ENCODE measurements around the gene IQCC. TPM values are rescaled to one million over a fixed set of nuclear protein-coding genes. Genes with fewer than 3 reads are reported as not detected.

The IQCC gene
- total and polyA plus RNA-seq, 2 donors, result 2.8 to 3.0 TPM

- Histone ChIP-seq H3K4me3 (ENCODE audit: low read length in 2 of 2) (no peak overlapping the region), H3K36me3 (ENCODE audit: control insufficient read depth in 2 of 2, insufficient read depth in 2 of 2, low read length in 1 of 2) (peaks cover 41 to 48% of the 10 kb centered on the region in 2 donors), H3K4me1 (ENCODE audit: control insufficient read depth in 2 of 2, insufficient read depth in 2 of 2, low read length in 2 of 2) (no peaks in the 10 kb centered on the region), H3K9me3 (ENCODE audit: control insufficient read depth in 2 of 2, insufficient read depth in 1 of 2, low read length in 1 of 2) (no peaks in the 10 kb centered on the region), H3K27me3 (ENCODE audit: control insufficient read depth in 2 of 2, insufficient read depth in 1 of 2, low read length in 1 of 2) (no peaks in the 10 kb centered on the region), H3K27ac (ENCODE audit: low read depth in 1 of 2, low read length in 1 of 2) (no peak overlapping the region)
- 96% methylated on average over 8 of the region's 8 CpGs for WGBS
- no peak for DNase-seq (ENCODE audit: low read depth in 6 of 9, low spot score in 9 of 9)
Observed at GRCh38 chr1:32232558-32233304, 27.3 kb downstream of the IQCC start.

GRCh38 chr1:32234792-32235191 lies 29.3 kb downstream of the IQCC start:
- WGBS, result 97% methylated on average over 7 of the region's 7 CpGs
- Histone ChIP-seq H3K4me3 (ENCODE audit: low read length in 2 of 2) (no peak overlapping the region), H3K4me1 (ENCODE audit: control insufficient read depth in 2 of 2, insufficient read depth in 2 of 2, low read length in 2 of 2) (peaks cover 0 to 9% of the 10 kb centered on the region in 2 donors), H3K36me3 (ENCODE audit: control insufficient read depth in 2 of 2, insufficient read depth in 2 of 2, low read length in 1 of 2) (peaks cover 28 to 30% of the 10 kb centered on the region in 2 donors), H3K27me3 (ENCODE audit: control insufficient read depth in 2 of 2, insufficient read depth in 1 of 2, low read length in 1 of 2) (peaks cover 0 to 2% of the 10 kb centered on the region in 2 donors), H3K9me3 (ENCODE audit: control insufficient read depth in 2 of 2, insufficient read depth in 1 of 2, low read length in 1 of 2) (no peaks in the 10 kb centered on the region), H3K27ac (ENCODE audit: low read depth in 1 of 2, low read length in 1 of 2) (no peak overlapping the region)
- no peak for DNase-seq (ENCODE audit: low read depth in 6 of 9, low spot score in 9 of 9)

- no peak overlapping the region for H3K4me3 ChIP-seq (ENCODE audit: low read length in 2 of 2)
Observed at GRCh38 chr1:32239337-32239736, 33.9 kb downstream of the IQCC start.

GRCh38 chr1:32239790-32240139 lies 34.3 kb downstream of the IQCC start:
- Histone ChIP-seq H3K4me1 (ENCODE audit: control insufficient read depth in 2 of 2, insufficient read depth in 2 of 2, low read length in 2 of 2) (peaks cover 4 to 36% of the 10 kb centered on the region in 2 donors), H3K9me3 (ENCODE audit: control insufficient read depth in 2 of 2, insufficient read depth in 1 of 2, low read length in 1 of 2) (no peaks in the 10 kb centered on the region), H3K27ac (ENCODE audit: low read depth in 1 of 2, low read length in 1 of 2) (no peak overlapping the region), H3K36me3 (ENCODE audit: control insufficient read depth in 2 of 2, insufficient read depth in 2 of 2, low read length in 1 of 2) (no peaks in the 10 kb centered on the region), H3K27me3 (ENCODE audit: control insufficient read depth in 2 of 2, insufficient read depth in 1 of 2, low read length in 1 of 2) (peaks cover 0 to 12% of the 10 kb centered on the region in 2 donors), H3K4me3 (ENCODE audit: low read length in 2 of 2) (peak overlapping the region; percentile 63 to 66)
- no peak for DNase-seq (ENCODE audit: low read depth in 6 of 9, low spot score in 9 of 9)
- WGBS, result 97% methylated on average over 20 of the region's 20 CpGs

More at GRCh38 chr1:32239337-32239736, 33.9 kb downstream of the IQCC start:
- Histone ChIP-seq H3K4me1 (ENCODE audit: control insufficient read depth in 2 of 2, insufficient read depth in 2 of 2, low read length in 2 of 2) (peaks cover 4 to 36% of the 10 kb centered on the region in 2 donors), H3K27ac (ENCODE audit: low read depth in 1 of 2, low read length in 1 of 2) (no peak overlapping the region), H3K36me3 (ENCODE audit: control insufficient read depth in 2 of 2, insufficient read depth in 2 of 2, low read length in 1 of 2) (peaks cover 0 to 2% of the 10 kb centered on the region in 2 donors), H3K27me3 (ENCODE audit: control insufficient read depth in 2 of 2, insufficient read depth in 1 of 2, low read length in 1 of 2) (peaks cover 0 to 12% of the 10 kb centered on the region in 2 donors), H3K9me3 (ENCODE audit: control insufficient read depth in 2 of 2, insufficient read depth in 1 of 2, low read length in 1 of 2) (no peaks in the 10 kb centered on the region)
- DNase-seq (ENCODE audit: low read depth in 6 of 9, low spot score in 9 of 9), result no peak
- 65% methylated on average over 4 of the region's 4 CpGs for WGBS

- H3K4me3 ChIP-seq (ENCODE audit: low read length in 2 of 2), result peak overlapping the region; percentile 63 to 66
- H3K36me3 ChIP-seq (ENCODE audit: control insufficient read depth in 2 of 2, insufficient read depth in 2 of 2, low read length in 1 of 2), result no peaks in the 10 kb centered on the region
- 8% methylated on average over 62 of the region's 62 CpGs for WGBS
- peaks cover 0 to 12% of the 10 kb centered on the region in 2 donors for H3K27me3 ChIP-seq (ENCODE audit: control insufficient read depth in 2 of 2, insufficient read depth in 1 of 2, low read length in 1 of 2)
- peak overlapping the region; percentile 23 to 25 for H3K27ac ChIP-seq (ENCODE audit: low read depth in 1 of 2, low read length in 1 of 2)
- peaks cover 4 to 36% of the 10 kb centered on the region in 2 donors for H3K4me1 ChIP-seq (ENCODE audit: control insufficient read depth in 2 of 2, insufficient read depth in 2 of 2, low read length in 2 of 2)
- DNase-seq (ENCODE audit: low read depth in 6 of 9, low spot score in 9 of 9), result peak in 2 of 9 donors; percentile 65 to 74
- no peaks in the 10 kb centered on the region for H3K9me3 ChIP-seq (ENCODE audit: control insufficient read depth in 2 of 2, insufficient read depth in 1 of 2, low read length in 1 of 2)
Observed at GRCh38 chr1:32240140-32240951, 34.9 kb downstream of the IQCC start.

- H3K9me3 ChIP-seq (ENCODE audit: control insufficient read depth in 2 of 2, insufficient read depth in 1 of 2, low read length in 1 of 2), result no peaks in the 10 kb centered on the region
- H3K4me1 ChIP-seq (ENCODE audit: control insufficient read depth in 2 of 2, insufficient read depth in 2 of 2, low read length in 2 of 2), result peaks cover 6 to 36% of the 10 kb centered on the region in 2 donors
- peak overlapping the region; percentile 23 to 64 for H3K27ac ChIP-seq (ENCODE audit: low read depth in 1 of 2, low read length in 1 of 2)
- 4% methylated on average over 55 of the region's 55 CpGs for WGBS
- peak overlapping the region; percentile 63 to 66 for H3K4me3 ChIP-seq (ENCODE audit: low read length in 2 of 2)
- peaks cover 0 to 12% of the 10 kb centered on the region in 2 donors for H3K27me3 ChIP-seq (ENCODE audit: control insufficient read depth in 2 of 2, insufficient read depth in 1 of 2, low read length in 1 of 2)
- H3K36me3 ChIP-seq (ENCODE audit: control insufficient read depth in 2 of 2, insufficient read depth in 2 of 2, low read length in 1 of 2), result no peaks in the 10 kb centered on the region
- DNase-seq (ENCODE audit: low read depth in 6 of 9, low spot score in 9 of 9), result peak in 2 of 9 donors; percentile 52 to 72
Observed at GRCh38 chr1:32241001-32241763, 35.7 kb downstream of the IQCC start.

- Histone ChIP-seq H3K36me3 (ENCODE audit: control insufficient read depth in 2 of 2, insufficient read depth in 2 of 2, low read length in 1 of 2) (no peaks in the 10 kb centered on the region), H3K27ac (ENCODE audit: low read depth in 1 of 2, low read length in 1 of 2) (no peak overlapping the region), H3K4me3 (ENCODE audit: low read length in 2 of 2) (no peak overlapping the region), H3K9me3 (ENCODE audit: control insufficient read depth in 2 of 2, insufficient read depth in 1 of 2, low read length in 1 of 2) (no peaks in the 10 kb centered on the region), H3K4me1 (ENCODE audit: control insufficient read depth in 2 of 2, insufficient read depth in 2 of 2, low read length in 2 of 2) (peaks cover 6 to 46% of the 10 kb centered on the region in 2 donors), H3K27me3 (ENCODE audit: control insufficient read depth in 2 of 2, insufficient read depth in 1 of 2, low read length in 1 of 2) (peaks cover 0 to 12% of the 10 kb centered on the region in 2 donors)
- WGBS, result 40% methylated on average over 7 of the region's 7 CpGs
- no peak for DNase-seq (ENCODE audit: low read depth in 6 of 9, low spot score in 9 of 9)
Observed at GRCh38 chr1:32242341-32242851, 36.9 kb downstream of the IQCC start.

- DNase-seq (ENCODE audit: low read depth in 6 of 9, low spot score in 9 of 9), result no peak
- peak within 1 kb of the TSS in 1 of 2 donors; percentile 30 for H3K4me3 ChIP-seq (ENCODE audit: low read length in 2 of 2)
- H3K27ac ChIP-seq (ENCODE audit: low read depth in 1 of 2, low read length in 1 of 2), result peak within 1 kb of the TSS; percentile 91 to 100
- WGBS, result 98% methylated on average over 3 of the region's 3 CpGs
- no peaks in the 10 kb centered on the region for H3K36me3 ChIP-seq (ENCODE audit: control insufficient read depth in 2 of 2, insufficient read depth in 2 of 2, low read length in 1 of 2)
- no peaks in the 10 kb centered on the region for H3K9me3 ChIP-seq (ENCODE audit: control insufficient read depth in 2 of 2, insufficient read depth in 1 of 2, low read length in 1 of 2)
- no peaks in the 10 kb centered on the region for H3K27me3 ChIP-seq (ENCODE audit: control insufficient read depth in 2 of 2, insufficient read depth in 1 of 2, low read length in 1 of 2)
- peaks cover 13 to 62% of the 10 kb centered on the region in 2 donors for H3K4me1 ChIP-seq (ENCODE audit: control insufficient read depth in 2 of 2, insufficient read depth in 2 of 2, low read length in 2 of 2)
Observed at GRCh38 chr1:32246888-32247273, 41.4 kb downstream of the IQCC start, which contains the start of gene FAM167B. Gene FAM167B, plus strand, starts transcription at chr1:32247222. Its CDS starts 200 bp downstream, at chr1:32247422.
